GOT3 (cell line): ENCODE results near the gene PLXNA1.

Experiments
- DNase-seq: peaks from one replicate; lab custom pipeline; 2025; ENCODE audit warnings: mixed read lengths; lab: John Stamatoyannopoulos, UW

PLXNA1 gene

GRCh38 chr3:126952983-126953660 lies 29.8 kb upstream of the PLXNA1 start:
- DNase-seq, result no peak

- DNase-seq, result no peak
Measured at GRCh38 chr3:126954141-126954842, 28.6 kb upstream of the PLXNA1 start.

- DNase-seq, result no peak
Measured at GRCh38 chr3:126955004-126955790, 27.7 kb upstream of the PLXNA1 start.

GRCh38 chr3:126956361-126956760 lies 26.6 kb upstream of the PLXNA1 start:
- DNase-seq, result no peak

- DNase-seq, result no peak
Measured at GRCh38 chr3:126956866-126957650, 25.9 kb upstream of the PLXNA1 start.

- DNase-seq, result no peak
Measured at GRCh38 chr3:126957776-126958637, 24.9 kb upstream of the PLXNA1 start.

- no peak for DNase-seq
Measured at GRCh38 chr3:126958638-126959085, 24.3 kb upstream of the PLXNA1 start.

- DNase-seq, result no peak
Measured at GRCh38 chr3:126959136-126959920, 23.6 kb upstream of the PLXNA1 start.

- no peak for DNase-seq
Measured at GRCh38 chr3:126959921-126960603, 22.9 kb upstream of the PLXNA1 start.

GRCh38 chr3:126960604-126960995 lies 22.3 kb upstream of the PLXNA1 start:
- DNase-seq, result no peak

GRCh38 chr3:126961191-126961790 lies 21.6 kb upstream of the PLXNA1 start:
- no peak for DNase-seq

GRCh38 chr3:126961791-126962461 lies 21.0 kb upstream of the PLXNA1 start:
- no peak for DNase-seq

GRCh38 chr3:126962756-126963155 lies 20.2 kb upstream of the PLXNA1 start:
- DNase-seq, result no peak

- DNase-seq, result no peak
Measured at GRCh38 chr3:126963261-126964190, 19.4 kb upstream of the PLXNA1 start.

- no peak for DNase-seq
Measured at GRCh38 chr3:126964261-126964660, 18.7 kb upstream of the PLXNA1 start.

- DNase-seq, result no peak
Measured at GRCh38 chr3:126964950-126965349, 18.0 kb upstream of the PLXNA1 start.

GRCh38 chr3:126965526-126966080 lies 17.3 kb upstream of the PLXNA1 start:
- DNase-seq, result no peak
